Transverse colon (tissue), 4 donors: Measurements from ENCODE around the gene SYNJ1. TPM values are rescaled to one million over a fixed set of nuclear protein-coding genes. Genes with fewer than 3 reads are reported as not detected.
"Not testable (repeated sequence)": the region's sequence is repeated elsewhere in the genome, so short reads cannot be mapped to it uniquely, and the experiment has no call there.

Source experiments
- DNase-seq: peaks from one replicate; pipeline ENCODE4 v3.0.0-alpha.2; 2019
- H3K27ac ChIP-seq, 4 donors: fragments of 200-600 bp; sonication (generic); 2 replicates each; pipeline ENCODE4 v1.5.1; 2016 to 2018; ENCODE audit warnings: inconsistent platforms in 4 of 4
- H3K27me3 ChIP-seq: fragments of 200-600 bp; sonication (generic); 2 replicates; pipeline ENCODE4 v1.5.1; 2017; ENCODE audit warnings: inconsistent platforms
- H3K36me3 ChIP-seq, 4 donors: fragments of 200-600 bp; sonication (generic); 2 replicates each; pipeline ENCODE4 v1.5.1; 2017 to 2019; ENCODE audit warnings: inconsistent platforms in 4 of 4
- H3K4me1 ChIP-seq, 4 donors: fragments of 200-600 bp; sonication (generic); 2 replicates each; pipeline ENCODE4 v1.5.1; 2017 to 2020; ENCODE audit warnings: inconsistent platforms in 4 of 4
- H3K4me3 ChIP-seq, 4 donors: fragments of 200-600 bp; sonication (generic); 1 replicate in 1 of 4; 2 replicates in 3 of 4; pipeline versions ENCODE4 v1.5.1 to v1.6.1; 2017 to 2019; ENCODE audit warnings: inconsistent platforms in 4 of 4
- H3K9me3 ChIP-seq, 2 donors: fragments of 200-600 bp; sonication (generic); 2 replicates each; pipeline ENCODE4 v1.5.1; 2017 to 2019; ENCODE audit warnings: inconsistent platforms in 2 of 2
- EP300 ChIP-seq: sonication (generic); formaldehyde crosslinking; IDR thresholded peaks from one replicate; pipeline ENCODE4 v1.6.1; 2017; ENCODE audit warnings: antibody characterized with exemption, low read depth
- POLR2A ChIP-seq: fragments of 450-650 bp; IDR thresholded peaks from one replicate; pipeline ENCODE4 v1.6.1; 2016; ENCODE audit warnings: antibody characterized with exemption, mild to moderate bottlenecking, moderate library complexity
- POLR2AphosphoS5 ChIP-seq, 3 donors: sonication (generic); formaldehyde crosslinking; IDR thresholded peaks; one replicate each; pipeline ENCODE4 v1.6.1; 2016; ENCODE audit warnings: antibody characterized with exemption in 3 of 3
- WGBS, 2 donors: methylation state at CpG; one replicate each; pipeline ENCODE4 v1.1.5; 2018; ENCODE audit warnings: low coverage in 1 of 2; 5-methylcytosine and 5-hydroxymethylcytosine counted together
- in situ Hi-C, 4 donors: fragments of 200-750 bp; cut with MboI; loops; one replicate each; pipeline versions ENCODE4 v1.15.0 to v1.15.1; 2017; ENCODE audit warnings: low sequenced_read_pairs in 3 of 4, low pct_ligation_motif_present in 1 of 4, low pct_unique_long_range_greater_than_20kb in 1 of 4
- intact Hi-C: fragments of 100-400 bp; cut with DNase I; formaldehyde crosslinking; loops from one replicate; pipeline ENCODE4 v1.15.1; 2023; ENCODE audit warnings: low total_unique reads
- total RNA-seq, 4 donors: library from RNA; depleted of rRNA; stranded (reverse); fragments of >200 nt; gene quantifications; one replicate each; pipeline ENCODE4 v1.1.0, GENCODE V29; 2016
- TF ChIP-seq, protein P1 (sequence below), 5 experiments: fragments of 200-600 bp in 3 of 5; fragments of 450-650 bp in 2 of 5; sonication (generic) in 3 of 5; IDR thresholded peaks; 1 replicate in 2 of 5; 2 replicates in 3 of 5; pipeline ENCODE4 v1.5.1; 2016 to 2017; ENCODE audit warnings: antibody characterized with exemption in 5 of 5, inconsistent platforms in 3 of 5, mild to moderate bottlenecking in 2 of 5, moderate library complexity in 1 of 5

The SYNJ1 gene
- total RNA-seq, 4 donors from 2014 or later: 9.8 to 18.0 (median 15.9) TPM

DNA sequence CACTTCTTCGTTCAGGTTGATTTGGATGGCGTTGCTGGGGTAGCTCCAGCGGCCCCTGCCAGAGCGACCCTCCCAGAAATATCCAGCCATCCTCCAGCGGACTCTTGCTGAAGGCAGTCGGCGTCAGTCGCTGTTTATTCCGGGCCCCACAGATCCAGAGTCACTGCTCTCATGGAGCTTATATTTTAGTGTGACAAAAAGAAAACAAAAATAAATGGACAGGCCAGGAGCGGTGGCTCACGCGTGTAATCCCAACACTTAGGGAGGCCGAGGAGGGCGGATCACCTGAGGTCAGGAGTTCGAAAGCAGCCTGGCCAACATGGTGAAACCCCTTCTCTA lies 114.8 kb downstream of the SYNJ1 start:
- peaks cover 3 to 18% (median 11%) of the 10 kb centered on the region in 4 donors for H3K4me1 ChIP-seq
- H3K27ac ChIP-seq: peak overlapping the region; percentile 88 to 99 (median 91)
- in situ Hi-C loops (no loop called here), intact Hi-C loops (no loop called here)
- DNase-seq: no peak
- H3K27me3 ChIP-seq: peaks cover 3% of the 10 kb centered on the region
- whole genome bisulfite sequencing, 2 donors: 3 to 6% methylated on average over 6 to 15 of the region's 15 CpGs
- no peaks in the 10 kb centered on the region for H3K36me3 ChIP-seq
- TF ChIP-seq POLR2AphosphoS5 (IDR thresholded peaks at IDR 0.05) (no peak), EP300 (no peak)
- no peaks in the 10 kb centered on the region for H3K9me3 ChIP-seq
- peak overlapping the region; percentile 75 to 99 (median 86) for H3K4me3 ChIP-seq

DNA sequence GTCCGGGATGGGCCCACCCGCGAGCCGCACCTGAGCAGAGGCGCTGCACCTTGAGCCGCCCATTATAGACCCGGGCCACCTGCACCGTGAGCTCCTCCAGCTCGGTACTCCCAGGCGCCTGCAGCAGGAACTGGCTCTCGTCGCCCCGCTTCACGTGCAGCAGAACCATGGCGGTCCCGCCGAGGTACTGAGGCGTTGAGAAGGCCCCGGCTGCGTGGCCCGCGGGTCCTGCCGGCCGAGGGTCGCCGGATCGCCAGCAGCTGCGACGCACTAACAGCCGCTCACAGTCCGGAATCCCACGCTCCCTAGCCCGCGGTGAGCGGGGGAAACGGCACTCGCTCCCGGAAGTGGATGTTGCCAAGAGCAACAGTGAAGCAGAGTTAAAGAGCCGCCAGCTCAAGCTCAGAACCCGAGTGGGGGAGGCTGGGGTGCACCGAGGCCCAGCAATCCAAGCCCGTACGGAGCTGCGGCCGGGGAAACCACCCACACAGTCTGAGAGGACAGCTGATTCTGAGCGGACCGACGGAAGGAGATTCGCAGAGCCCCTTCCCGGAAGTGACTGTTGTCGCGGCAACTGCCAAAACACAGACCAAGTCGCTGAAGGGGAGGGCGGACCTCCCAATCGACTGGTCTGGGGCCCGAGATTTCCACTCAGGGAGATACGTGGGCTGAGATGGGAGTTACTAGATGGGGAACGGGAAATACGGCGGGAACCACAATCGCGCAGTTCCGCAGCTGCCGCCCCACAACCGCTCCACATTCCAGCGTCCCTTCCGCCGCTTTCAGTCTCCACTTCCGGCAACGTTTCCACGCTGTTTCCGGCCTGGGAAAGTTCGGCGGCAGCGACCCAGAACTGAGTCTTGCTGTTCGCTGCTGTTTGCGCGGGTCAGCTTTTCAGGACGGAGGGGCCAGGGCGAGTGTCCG lies 115.5 kb downstream of the SYNJ1 start, which contains the start of gene CFAP298:
Gene CFAP298 (minus strand): TSS at position 303 of the 924 bp plus-strand sequence. CDS start 134 bp downstream, at position 169.
- in situ Hi-C loops: no loop called here
- TF ChIP-seq, protein P1, sequence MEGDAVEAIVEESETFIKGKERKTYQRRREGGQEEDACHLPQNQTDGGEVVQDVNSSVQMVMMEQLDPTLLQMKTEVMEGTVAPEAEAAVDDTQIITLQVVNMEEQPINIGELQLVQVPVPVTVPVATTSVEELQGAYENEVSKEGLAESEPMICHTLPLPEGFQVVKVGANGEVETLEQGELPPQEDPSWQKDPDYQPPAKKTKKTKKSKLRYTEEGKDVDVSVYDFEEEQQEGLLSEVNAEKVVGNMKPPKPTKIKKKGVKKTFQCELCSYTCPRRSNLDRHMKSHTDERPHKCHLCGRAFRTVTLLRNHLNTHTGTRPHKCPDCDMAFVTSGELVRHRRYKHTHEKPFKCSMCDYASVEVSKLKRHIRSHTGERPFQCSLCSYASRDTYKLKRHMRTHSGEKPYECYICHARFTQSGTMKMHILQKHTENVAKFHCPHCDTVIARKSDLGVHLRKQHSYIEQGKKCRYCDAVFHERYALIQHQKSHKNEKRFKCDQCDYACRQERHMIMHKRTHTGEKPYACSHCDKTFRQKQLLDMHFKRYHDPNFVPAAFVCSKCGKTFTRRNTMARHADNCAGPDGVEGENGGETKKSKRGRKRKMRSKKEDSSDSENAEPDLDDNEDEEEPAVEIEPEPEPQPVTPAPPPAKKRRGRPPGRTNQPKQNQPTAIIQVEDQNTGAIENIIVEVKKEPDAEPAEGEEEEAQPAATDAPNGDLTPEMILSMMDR (IDR thresholded peaks at IDR 0.05): no peak
- TF ChIP-seq EP300 (no peak), POLR2A (peak; percentile 34), POLR2AphosphoS5 (IDR thresholded peaks at IDR 0.05) (peak; percentile 13 to 64 (median 36))
- Histone ChIP-seq H3K27ac (peak within 1 kb of the TSS; percentile 88 to 99 (median 91)), H3K9me3 (no peaks in the 10 kb centered on the region), H3K4me3 (peak within 1 kb of the TSS; percentile 75 to 99 (median 86)), H3K36me3 (peaks cover 0 to 4% (median 0%) of the 10 kb centered on the region in 4 donors), H3K27me3 (peaks cover 3% of the 10 kb centered on the region), H3K4me1 (peaks cover 3 to 18% (median 11%) of the 10 kb centered on the region in 4 donors)
- intact Hi-C loops: no loop called here
- 1% methylated on average over 76 of the region's 81 CpGs; no CpG with 5 or more reads in 1 of the 2 donors for WGBS, 2 donors
- peak; percentile 88 for DNase-seq

DNA sequence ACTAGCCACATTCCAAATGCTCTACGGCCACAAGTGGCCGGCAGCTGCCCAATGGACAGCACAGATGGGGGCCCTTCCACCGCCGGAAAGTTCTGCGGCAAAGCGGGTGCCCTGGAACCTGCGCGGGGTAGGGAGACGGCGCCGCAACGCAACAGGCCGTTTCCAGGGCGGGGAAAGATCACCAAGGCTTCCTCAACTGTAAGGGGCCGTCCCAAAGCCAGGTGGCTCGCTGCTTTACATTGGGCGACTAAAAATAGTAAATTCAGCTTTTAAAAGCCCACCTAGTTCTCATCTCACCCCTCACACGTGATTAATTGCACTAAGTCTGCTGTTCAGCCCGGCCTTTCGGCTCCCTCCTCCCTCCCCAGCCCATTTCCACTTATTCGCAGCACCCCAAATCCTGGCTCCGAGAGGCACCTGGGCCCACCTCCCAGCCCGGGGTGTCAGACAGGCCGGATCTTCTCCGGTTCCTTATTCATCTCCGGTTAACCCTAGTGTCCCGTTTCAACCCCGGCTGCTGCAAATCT lies 116.3 kb downstream of the SYNJ1 start:
- H3K4me1 ChIP-seq: peaks cover 3 to 18% (median 11%) of the 10 kb centered on the region in 4 donors
- TF ChIP-seq POLR2A (no peak), EP300 (no peak), POLR2AphosphoS5 (IDR thresholded peaks at IDR 0.05) (no peak)
- TF ChIP-seq, protein P1 (IDR thresholded peaks at IDR 0.05): no peak
- peak overlapping the region; percentile 75 to 99 (median 86) for H3K4me3 ChIP-seq
- peak overlapping the region; percentile 88 to 99 (median 91) for H3K27ac ChIP-seq
- peaks cover 3% of the 10 kb centered on the region for H3K27me3 ChIP-seq
- in situ Hi-C loops (no loop called here), intact Hi-C loops (no loop called here)
- peak; percentile 51 for DNase-seq
- no peaks in the 10 kb centered on the region for H3K9me3 ChIP-seq
- H3K36me3 ChIP-seq: peaks cover 0 to 12% (median under 1%) of the 10 kb centered on the region in 4 donors
- 0% methylated on average over 28 of the region's 28 CpGs; no CpG with 5 or more reads in 1 of the 2 donors for WGBS, 2 donors

DNA sequence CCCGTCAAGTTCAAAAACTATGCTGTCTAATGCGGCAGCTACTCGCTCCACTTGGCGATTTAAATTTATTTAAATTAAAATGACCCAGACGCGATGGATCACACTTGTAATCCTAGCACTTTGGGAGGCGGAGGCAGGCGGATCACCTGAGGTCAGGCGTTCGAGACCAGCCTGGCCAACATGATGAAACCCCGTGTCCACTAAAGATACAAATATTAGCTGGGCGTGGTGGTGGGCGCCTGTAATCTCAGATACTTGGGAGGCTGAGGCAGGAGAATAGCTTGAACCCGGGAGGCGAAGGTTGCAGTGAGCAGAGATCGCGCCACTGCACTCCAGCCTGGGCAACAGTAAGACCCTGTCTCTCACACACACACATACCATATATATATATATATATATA lies 116.9 kb downstream of the SYNJ1 start:
- H3K4me3 ChIP-seq: peak overlapping the region in 3 of 4 donors; percentile 75 to 96 (median 75)
- DNase-seq, H3K9me3 ChIP-seq, H3K27me3 ChIP-seq, in situ Hi-C loops, intact Hi-C loops: not testable (repeated sequence)
- peaks cover 3 to 18% (median 11%) of the 10 kb centered on the region in 4 donors for H3K4me1 ChIP-seq
- H3K27ac ChIP-seq: peak overlapping the region in 1 of 4 donors; percentile 88
- H3K36me3 ChIP-seq: peaks cover 0 to 18% (median 4%) of the 10 kb centered on the region in 4 donors
- WGBS, 2 donors: 77 to 90% methylated on average over 4 to 17 of the region's 17 CpGs

DNA sequence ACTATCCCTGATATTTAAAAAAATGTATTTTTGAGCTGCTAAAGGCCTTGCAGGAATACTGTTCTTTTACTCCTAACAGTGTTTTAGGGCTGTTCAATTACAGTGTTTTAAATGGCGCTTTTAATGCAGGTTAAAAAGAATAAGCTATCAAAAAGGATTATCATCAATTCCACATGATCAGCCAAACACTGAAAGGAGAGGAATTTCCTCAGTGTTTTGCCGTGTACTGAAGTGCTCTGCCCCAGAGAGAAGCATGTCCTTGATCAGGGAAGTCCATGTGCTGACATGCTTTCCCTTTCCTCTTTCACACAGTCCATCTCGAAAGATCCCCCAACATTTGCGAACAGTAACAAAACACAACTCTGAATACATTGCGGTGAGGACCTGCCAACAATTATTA lies 119.0 kb downstream of the SYNJ1 start:
- no peak for TF ChIP-seq POLR2A
- Histone ChIP-seq H3K27ac (no peak overlapping the region), H3K36me3 (peaks cover 0 to 35% (median 13%) of the 10 kb centered on the region in 4 donors), H3K4me1 (peaks cover 3 to 18% (median 11%) of the 10 kb centered on the region in 4 donors), H3K27me3 (no peaks in the 10 kb centered on the region), H3K4me3 (no peak overlapping the region), H3K9me3 (no peaks in the 10 kb centered on the region)
- in situ Hi-C loops: loop anchor here in 2 of 4 donors (10.0 kb wide), 1 partner anchor 204 kb away; no protein-coding TSS in a partner anchor
- DNase-seq: no peak
- WGBS, 2 donors: 79 to 89% methylated on average over 5 of the region's 5 CpGs
- intact Hi-C loops: no loop called here
